SK-N-SH treated with all-trans-retinoic acid at 6 μM for 48 hours (cell line): Measurements from ENCODE around the gene MYO1F.

Source experiments
- ATAC-seq: fragments of 200-7000 bp; cut with Tn5 transposase; 3 replicates; pipeline ENCODE4 v1.9.1; 2020; ENCODE audit warnings: mild to moderate bottlenecking, moderate library complexity
- BACH2 ChIP-seq: fragments of 250-450 bp; sonication (Bioruptor Pico); IDR thresholded peaks from 2 replicates; pipeline ENCODE4 v1.9.0; 2021; ENCODE audit warnings: mild to moderate bottlenecking, borderline replicate concordance
- CSDC2 ChIP-seq: fragments of 250-450 bp; sonication (Bioruptor Pico); IDR thresholded peaks from 2 replicates; pipeline ENCODE4 v1.5.0; 2020; ENCODE audit warnings: mild to moderate bottlenecking, moderate library complexity
- GLIS3 ChIP-seq: fragments of 250-450 bp; sonication (Bioruptor Pico); IDR thresholded peaks from 2 replicates; pipeline ENCODE4 v1.5.0; 2020; ENCODE audit warnings: mild to moderate bottlenecking, moderate library complexity
- ISL1 ChIP-seq: fragments of 250-450 bp; sonication (Bioruptor Pico); IDR thresholded peaks from 2 replicates; pipeline ENCODE4 v2.1.2; 2022; ENCODE audit warnings: mild to moderate bottlenecking, moderate library complexity
- OSR1 ChIP-seq: fragments of 250-450 bp; sonication (Bioruptor Pico); IDR thresholded peaks from 2 replicates; pipeline ENCODE4 v1.8.0; 2022; ENCODE audit warnings: moderate library complexity, mild to moderate bottlenecking, inconsistent platforms
- PPARA ChIP-seq: fragments of 250-450 bp; sonication (Bioruptor Pico); IDR thresholded peaks from 2 replicates; pipeline ENCODE4 v1.5.0; 2020; ENCODE audit warnings: mild to moderate bottlenecking, borderline replicate concordance
- RARB ChIP-seq: fragments of 250-450 bp; sonication (Bioruptor Pico); IDR thresholded peaks from 2 replicates; pipeline ENCODE4 v1.8.0; 2021; ENCODE audit warnings: mild to moderate bottlenecking, moderate library complexity
- SNAI2 ChIP-seq: fragments of 250-450 bp; sonication (Bioruptor Pico); IDR thresholded peaks from 2 replicates; pipeline ENCODE4 v1.5.0; 2020; ENCODE audit warnings: mild to moderate bottlenecking, moderate library complexity
- TCF4 ChIP-seq: fragments of 250-450 bp; sonication (Bioruptor Pico); IDR thresholded peaks from 2 replicates; pipeline ENCODE4 v1.8.0; 2021; ENCODE audit warnings: mild to moderate bottlenecking, moderate library complexity, borderline replicate concordance
- TOX ChIP-seq: fragments of 250-450 bp; sonication (Bioruptor Pico); IDR thresholded peaks from 2 replicates; pipeline ENCODE4 v1.8.0; 2021; ENCODE audit warnings: mild to moderate bottlenecking, moderate library complexity, borderline replicate concordance
- ZC3H10 ChIP-seq: fragments of 250-450 bp; sonication (Bioruptor Pico); IDR thresholded peaks from 2 replicates; pipeline ENCODE4 v1.5.1; 2021; ENCODE audit warnings: mild to moderate bottlenecking, moderate library complexity
- ZFP30 ChIP-seq: fragments of 450-650 bp; formaldehyde crosslinking; IDR thresholded peaks from 2 replicates; pipeline ENCODE4 v1.5.0; 2022; ENCODE audit warnings: mild to moderate bottlenecking, moderate library complexity
- ZNF565 ChIP-seq: fragments of 450-650 bp; formaldehyde crosslinking; conservative IDR thresholded peaks from 2 replicates; pipeline ENCODE4 v1.5.0; 2020; ENCODE audit warnings: low read depth, mild to moderate bottlenecking, moderate library complexity
- ZNF8 ChIP-seq: fragments of 450-650 bp; formaldehyde crosslinking; IDR thresholded peaks from 2 replicates; pipeline ENCODE4 v1.5.0; 2020; ENCODE audit warnings: mild to moderate bottlenecking, moderate library complexity
- TF ChIP-seq, protein P1 (sequence below): fragments of 250-450 bp; sonication (Bioruptor Pico); IDR thresholded peaks from 2 replicates; pipeline ENCODE4 v1.8.0; 2020; ENCODE audit warnings: mild to moderate bottlenecking, moderate library complexity, borderline replicate concordance
- TF ChIP-seq, protein P2 (sequence below): fragments of 250-450 bp; sonication (Bioruptor Pico); IDR thresholded peaks from 2 replicates; pipeline ENCODE4 v1.8.0; 2021; ENCODE audit warnings: low read depth, mild to moderate bottlenecking, moderate library complexity, borderline replicate concordance
- TF ChIP-seq, protein P3 (sequence below): fragments of 250-450 bp; sonication (Bioruptor Pico); IDR thresholded peaks from 2 replicates; pipeline ENCODE4 v1.5.0; 2020; ENCODE audit warnings: mild to moderate bottlenecking, moderate library complexity
- TF ChIP-seq, protein P4 (sequence below): fragments of 250-450 bp; sonication (Bioruptor Pico); IDR thresholded peaks from 2 replicates; pipeline ENCODE4 v1.5.1; 2020; ENCODE audit warnings: low read depth, mild to moderate bottlenecking, moderate library complexity

MYO1F gene

DNA sequence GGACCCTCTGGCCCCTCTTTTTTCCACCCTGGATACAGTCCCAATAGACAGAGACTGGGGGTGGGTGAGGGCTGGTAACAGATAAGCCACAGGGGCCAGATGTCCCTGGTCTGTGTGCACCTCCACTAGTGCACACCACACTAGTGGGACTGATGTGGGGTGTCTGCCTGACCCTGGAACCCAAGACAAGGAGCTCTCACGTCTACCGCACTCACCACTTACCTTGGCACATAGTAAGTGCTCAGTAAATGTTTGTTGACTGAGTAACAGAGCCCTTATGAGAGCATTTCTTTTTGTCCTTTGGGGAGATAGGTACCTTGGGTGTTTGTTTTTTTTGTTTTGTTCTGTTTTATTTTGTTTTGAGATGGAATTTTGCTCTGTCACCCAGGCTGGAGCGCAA, 40.1 kb downstream of the MYO1F start (continued):
- TF ChIP-seq, protein P1, sequence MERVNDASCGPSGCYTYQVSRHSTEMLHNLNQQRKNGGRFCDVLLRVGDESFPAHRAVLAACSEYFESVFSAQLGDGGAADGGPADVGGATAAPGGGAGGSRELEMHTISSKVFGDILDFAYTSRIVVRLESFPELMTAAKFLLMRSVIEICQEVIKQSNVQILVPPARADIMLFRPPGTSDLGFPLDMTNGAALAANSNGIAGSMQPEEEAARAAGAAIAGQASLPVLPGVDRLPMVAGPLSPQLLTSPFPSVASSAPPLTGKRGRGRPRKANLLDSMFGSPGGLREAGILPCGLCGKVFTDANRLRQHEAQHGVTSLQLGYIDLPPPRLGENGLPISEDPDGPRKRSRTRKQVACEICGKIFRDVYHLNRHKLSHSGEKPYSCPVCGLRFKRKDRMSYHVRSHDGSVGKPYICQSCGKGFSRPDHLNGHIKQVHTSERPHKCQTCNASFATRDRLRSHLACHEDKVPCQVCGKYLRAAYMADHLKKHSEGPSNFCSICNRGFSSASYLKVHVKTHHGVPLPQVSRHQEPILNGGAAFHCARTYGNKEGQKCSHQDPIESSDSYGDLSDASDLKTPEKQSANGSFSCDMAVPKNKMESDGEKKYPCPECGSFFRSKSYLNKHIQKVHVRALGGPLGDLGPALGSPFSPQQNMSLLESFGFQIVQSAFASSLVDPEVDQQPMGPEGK (CRISPR knock-in tag), result no peak

DNA sequence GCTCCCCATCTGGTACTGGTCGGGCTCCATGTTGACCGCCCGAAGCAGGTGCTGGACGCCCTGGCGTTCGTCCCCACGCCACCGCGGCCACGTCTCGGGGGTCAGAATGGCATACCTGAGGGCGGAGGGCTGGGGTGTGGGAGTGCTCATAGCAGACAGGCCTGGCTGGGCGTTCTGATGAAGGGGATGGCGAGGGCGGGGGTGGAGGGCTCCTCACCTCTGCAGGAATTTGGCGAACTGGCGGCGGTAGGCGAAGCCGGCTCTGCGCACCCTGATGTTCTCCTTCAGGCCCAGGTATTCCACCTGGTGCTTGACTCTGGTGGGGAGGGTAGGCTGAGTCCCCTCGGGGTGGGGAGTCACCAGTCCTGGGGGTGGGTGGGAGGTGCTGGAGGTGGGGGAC, 41.0 kb downstream of the MYO1F start:
- no peak for TF ChIP-seq ISL1 (CRISPR knock-in tag)
- no peak for TF ChIP-seq GLIS3
- TF ChIP-seq ZNF8 (CRISPR knock-in tag), result no peak
- TF ChIP-seq, protein P1 (CRISPR knock-in tag), result no peak
- TF ChIP-seq, protein P2, sequence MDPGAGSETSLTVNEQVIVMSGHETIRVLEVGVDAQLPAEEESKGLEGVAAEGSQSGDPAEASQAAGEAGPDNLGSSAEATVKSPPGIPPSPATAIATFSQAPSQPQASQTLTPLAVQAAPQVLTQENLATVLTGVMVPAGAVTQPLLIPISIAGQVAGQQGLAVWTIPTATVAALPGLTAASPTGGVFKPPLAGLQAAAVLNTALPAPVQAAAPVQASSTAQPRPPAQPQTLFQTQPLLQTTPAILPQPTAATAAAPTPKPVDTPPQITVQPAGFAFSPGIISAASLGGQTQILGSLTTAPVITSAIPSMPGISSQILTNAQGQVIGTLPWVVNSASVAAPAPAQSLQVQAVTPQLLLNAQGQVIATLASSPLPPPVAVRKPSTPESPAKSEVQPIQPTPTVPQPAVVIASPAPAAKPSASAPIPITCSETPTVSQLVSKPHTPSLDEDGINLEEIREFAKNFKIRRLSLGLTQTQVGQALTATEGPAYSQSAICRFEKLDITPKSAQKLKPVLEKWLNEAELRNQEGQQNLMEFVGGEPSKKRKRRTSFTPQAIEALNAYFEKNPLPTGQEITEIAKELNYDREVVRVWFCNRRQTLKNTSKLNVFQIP (CRISPR knock-in tag), result no peak
- TF ChIP-seq ZFP30 (CRISPR knock-in tag), result no peak
- no peak for TF ChIP-seq CSDC2
- TF ChIP-seq ZC3H10 (CRISPR knock-in tag), result no peak
- no peak; the same call in 2 of the 3 replicates for ATAC-seq

DNA sequence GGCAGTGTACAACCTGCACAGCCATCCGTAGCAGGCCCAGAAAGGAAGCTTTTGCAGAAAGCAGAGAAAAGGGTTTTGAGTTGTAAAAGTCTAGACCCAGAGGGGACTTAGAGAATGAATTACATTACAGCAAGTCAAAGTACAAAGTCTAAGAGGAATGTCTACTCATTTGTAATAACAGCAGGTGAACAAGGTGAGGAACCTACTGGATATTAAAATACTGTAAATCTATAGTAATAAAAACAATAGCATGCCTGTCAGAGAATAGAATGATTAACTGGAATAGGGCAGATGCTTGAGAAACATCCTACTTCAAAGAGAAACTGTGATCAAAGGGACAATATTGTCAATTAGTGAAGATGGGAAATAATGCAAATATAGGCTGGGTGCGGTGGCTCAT, 45.0 kb downstream of the MYO1F start:
- TF ChIP-seq ISL1 (CRISPR knock-in tag), result no peak
- TF ChIP-seq TOX (CRISPR knock-in tag), result no peak
- no peak for TF ChIP-seq ZNF565 (CRISPR knock-in tag)
- TF ChIP-seq, protein P3, sequence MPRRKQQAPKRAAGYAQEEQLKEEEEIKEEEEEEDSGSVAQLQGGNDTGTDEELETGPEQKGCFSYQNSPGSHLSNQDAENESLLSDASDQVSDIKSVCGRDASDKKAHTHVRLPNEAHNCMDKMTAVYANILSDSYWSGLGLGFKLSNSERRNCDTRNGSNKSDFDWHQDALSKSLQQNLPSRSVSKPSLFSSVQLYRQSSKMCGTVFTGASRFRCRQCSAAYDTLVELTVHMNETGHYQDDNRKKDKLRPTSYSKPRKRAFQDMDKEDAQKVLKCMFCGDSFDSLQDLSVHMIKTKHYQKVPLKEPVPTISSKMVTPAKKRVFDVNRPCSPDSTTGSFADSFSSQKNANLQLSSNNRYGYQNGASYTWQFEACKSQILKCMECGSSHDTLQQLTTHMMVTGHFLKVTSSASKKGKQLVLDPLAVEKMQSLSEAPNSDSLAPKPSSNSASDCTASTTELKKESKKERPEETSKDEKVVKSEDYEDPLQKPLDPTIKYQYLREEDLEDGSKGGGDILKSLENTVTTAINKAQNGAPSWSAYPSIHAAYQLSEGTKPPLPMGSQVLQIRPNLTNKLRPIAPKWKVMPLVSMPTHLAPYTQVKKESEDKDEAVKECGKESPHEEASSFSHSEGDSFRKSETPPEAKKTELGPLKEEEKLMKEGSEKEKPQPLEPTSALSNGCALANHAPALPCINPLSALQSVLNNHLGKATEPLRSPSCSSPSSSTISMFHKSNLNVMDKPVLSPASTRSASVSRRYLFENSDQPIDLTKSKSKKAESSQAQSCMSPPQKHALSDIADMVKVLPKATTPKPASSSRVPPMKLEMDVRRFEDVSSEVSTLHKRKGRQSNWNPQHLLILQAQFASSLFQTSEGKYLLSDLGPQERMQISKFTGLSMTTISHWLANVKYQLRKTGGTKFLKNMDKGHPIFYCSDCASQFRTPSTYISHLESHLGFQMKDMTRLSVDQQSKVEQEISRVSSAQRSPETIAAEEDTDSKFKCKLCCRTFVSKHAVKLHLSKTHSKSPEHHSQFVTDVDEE (CRISPR knock-in tag), result no peak
- no peak for TF ChIP-seq PPARA (CRISPR knock-in tag)
- TF ChIP-seq, protein P4, sequence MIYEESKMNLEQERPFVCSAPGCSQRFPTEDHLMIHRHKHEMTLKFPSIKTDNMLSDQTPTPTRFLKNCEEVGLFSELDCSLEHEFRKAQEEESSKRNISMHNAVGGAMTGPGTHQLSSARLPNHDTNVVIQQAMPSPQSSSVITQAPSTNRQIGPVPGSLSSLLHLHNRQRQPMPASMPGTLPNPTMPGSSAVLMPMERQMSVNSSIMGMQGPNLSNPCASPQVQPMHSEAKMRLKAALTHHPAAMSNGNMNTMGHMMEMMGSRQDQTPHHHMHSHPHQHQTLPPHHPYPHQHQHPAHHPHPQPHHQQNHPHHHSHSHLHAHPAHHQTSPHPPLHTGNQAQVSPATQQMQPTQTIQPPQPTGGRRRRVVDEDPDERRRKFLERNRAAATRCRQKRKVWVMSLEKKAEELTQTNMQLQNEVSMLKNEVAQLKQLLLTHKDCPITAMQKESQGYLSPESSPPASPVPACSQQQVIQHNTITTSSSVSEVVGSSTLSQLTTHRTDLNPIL (CRISPR knock-in tag), result no peak
- TF ChIP-seq TCF4 (CRISPR knock-in tag), result no peak
- no peak for TF ChIP-seq SNAI2 (CRISPR knock-in tag)
- no peak for TF ChIP-seq ZC3H10 (CRISPR knock-in tag)
- no peak for TF ChIP-seq OSR1 (CRISPR knock-in tag)
- TF ChIP-seq, all 23 proteins: peak for 0
- ATAC-seq, result no peak

DNA sequence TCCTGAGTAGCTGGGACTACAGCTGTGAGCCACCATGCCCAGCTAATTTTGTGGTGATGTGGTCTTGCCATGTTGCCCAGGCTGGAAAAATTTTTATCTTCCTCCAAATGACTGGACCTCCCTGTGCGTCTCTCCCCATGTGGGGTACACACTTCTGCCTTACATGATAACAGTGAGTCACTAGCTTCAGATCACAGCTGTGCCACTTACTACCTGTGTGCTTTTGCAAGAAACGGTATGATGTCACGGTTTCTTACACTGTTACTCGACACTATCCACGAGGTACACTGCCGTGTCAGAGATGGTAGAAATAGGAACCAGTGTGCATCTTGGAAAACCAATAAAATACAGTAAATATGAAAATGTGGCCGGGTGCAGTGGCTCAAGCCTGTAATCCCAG, 45.8 kb downstream of the MYO1F start:
- ATAC-seq, result no peak
- TF ChIP-seq CSDC2 (no peak), ZNF8 (CRISPR knock-in tag) (no peak), TCF4 (CRISPR knock-in tag) (no peak), SNAI2 (CRISPR knock-in tag) (no peak), GLIS3 (no peak), BACH2 (CRISPR knock-in tag) (no peak), RARB (CRISPR knock-in tag) (no peak)
- TF ChIP-seq, protein P1 (CRISPR knock-in tag), result no peak
